Suppressor macrophage treated with lipopolysaccharide for 4 hours (primary cell): ENCODE results near the gene PARVB.

Source experiments
- DNase-seq: peaks from one replicate; pipeline ENCODE4 v3.0.0-alpha.2; 2020

Gene PARVB

GRCh38 chr22:44142421-44143104 is 118.5 kb downstream of the PARVB start:
- no peak for DNase-seq

- DNase-seq, result no peak
Observed at GRCh38 chr22:44143105-44143474, 119.0 kb downstream of the PARVB start.

- DNase-seq, result no peak
Observed at GRCh38 chr22:44143579-44143978, 119.5 kb downstream of the PARVB start.

GRCh38 chr22:44144046-44144569 is 120.0 kb downstream of the PARVB start:
- DNase-seq, result no peak

- DNase-seq, result no peak
Observed at GRCh38 chr22:44145544-44145943, 121.4 kb downstream of the PARVB start.

- DNase-seq, result no peak
Observed at GRCh38 chr22:44146088-44146861, 122.2 kb downstream of the PARVB start.

GRCh38 chr22:44147008-44147645 is 123.0 kb downstream of the PARVB start:
- DNase-seq, result no peak

GRCh38 chr22:44147821-44148574 is 123.9 kb downstream of the PARVB start:
- no peak for DNase-seq

GRCh38 chr22:44151676-44152075 is 127.6 kb downstream of the PARVB start:
- no peak for DNase-seq

- DNase-seq, result no peak
Observed at GRCh38 chr22:44153710-44154109, 129.6 kb downstream of the PARVB start.

GRCh38 chr22:44154436-44154942 is 130.4 kb downstream of the PARVB start:
- DNase-seq, result no peak

- DNase-seq, result no peak
Observed at GRCh38 chr22:44155115-44155514, 131.0 kb downstream of the PARVB start.

GRCh38 chr22:44157916-44158618 is 134.0 kb downstream of the PARVB start:
- no peak for DNase-seq

- no peak for DNase-seq
Observed at GRCh38 chr22:44158816-44159215, 134.7 kb downstream of the PARVB start.

GRCh38 chr22:44159221-44159620 is 135.1 kb downstream of the PARVB start:
- DNase-seq, result no peak

- DNase-seq, result no peak
Observed at GRCh38 chr22:44159811-44160210, 135.7 kb downstream of the PARVB start.

GRCh38 chr22:44160421-44160820 is 136.3 kb downstream of the PARVB start:
- no peak for DNase-seq

- DNase-seq, result no peak
Observed at GRCh38 chr22:44161673-44162072, 137.6 kb downstream of the PARVB start.

- no peak for DNase-seq
Observed at GRCh38 chr22:44162960-44163359, 138.9 kb downstream of the PARVB start.

- no peak for DNase-seq
Observed at GRCh38 chr22:44163536-44163935, 139.4 kb downstream of the PARVB start.

GRCh38 chr22:44164031-44164430 is 139.9 kb downstream of the PARVB start:
- no peak for DNase-seq

GRCh38 chr22:44165286-44165874 is 141.3 kb downstream of the PARVB start:
- DNase-seq, result no peak
